ENCODE measurements around the gene TDRD9.
A peak's percentile ranks its signal among the peaks of the same experiment; 100 is the strongest.

Gene TDRD9

GRCh38 chr14:103897075-103897947, 30.9 kb upstream of the TDRD9 start:
- no peak for DNase-seq

GRCh38 chr14:103898204-103898603, 30.1 kb upstream of the TDRD9 start:
- no peak for TF ChIP-seq GATA1 (IDR thresholded peaks at IDR 0.05; ENCODE audit: low read depth, low read length)
- TF ChIP-seq POLR2A (IDR thresholded peaks at IDR 0.05; ENCODE audit: low read length): no peak
- DNase-seq: no peak

More at GRCh38 chr14:103897075-103897947, 30.9 kb upstream of the TDRD9 start:
- no peak for TF ChIP-seq POLR2A (IDR thresholded peaks at IDR 0.05; ENCODE audit: low read length)
- no peak for TF ChIP-seq GATA1 (IDR thresholded peaks at IDR 0.05; ENCODE audit: low read depth, low read length)

- DNase-seq: no peak
- TF ChIP-seq GATA1 (IDR thresholded peaks at IDR 0.05; ENCODE audit: low read depth, low read length) (no peak), POLR2A (IDR thresholded peaks at IDR 0.05; ENCODE audit: low read length) (no peak)
Observed at GRCh38 chr14:103898711-103899110, 29.5 kb upstream of the TDRD9 start.

GRCh38 chr14:103899316-103899715, 28.9 kb upstream of the TDRD9 start:
- no peak for DNase-seq
- TF ChIP-seq POLR2A (IDR thresholded peaks at IDR 0.05; ENCODE audit: low read length): no peak
- TF ChIP-seq GATA1 (IDR thresholded peaks at IDR 0.05; ENCODE audit: low read depth, low read length): no peak

- TF ChIP-seq POLR2A (IDR thresholded peaks at IDR 0.05; ENCODE audit: low read length) (no peak), GATA1 (IDR thresholded peaks at IDR 0.05; ENCODE audit: low read depth, low read length) (no peak)
- no peak for DNase-seq
Observed at GRCh38 chr14:103899833-103900232, 28.4 kb upstream of the TDRD9 start.

- TF ChIP-seq POLR2A (IDR thresholded peaks at IDR 0.05; ENCODE audit: low read length): no peak
- no peak for TF ChIP-seq GATA1 (IDR thresholded peaks at IDR 0.05; ENCODE audit: low read depth, low read length)
- DNase-seq: no peak
Observed at GRCh38 chr14:103904493-103905107, 23.7 kb upstream of the TDRD9 start.

- peak; percentile 32 to 51 for DNase-seq
- TF ChIP-seq GATA1 (IDR thresholded peaks at IDR 0.05; ENCODE audit: low read depth, low read length) (no peak), POLR2A (IDR thresholded peaks at IDR 0.05; ENCODE audit: low read length) (no peak)
Observed at GRCh38 chr14:103905842-103906456, 22.3 kb upstream of the TDRD9 start.

- no peak for DNase-seq
Observed at GRCh38 chr14:103908580-103908979, 19.7 kb upstream of the TDRD9 start.

GRCh38 chr14:103909531-103910261, 18.6 kb upstream of the TDRD9 start:
- no peak for TF ChIP-seq POLR2A (IDR thresholded peaks at IDR 0.05; ENCODE audit: low read length)
- no peak for TF ChIP-seq GATA1 (IDR thresholded peaks at IDR 0.05; ENCODE audit: low read depth, low read length)

More at GRCh38 chr14:103908580-103908979, 19.7 kb upstream of the TDRD9 start:
- TF ChIP-seq POLR2A (IDR thresholded peaks at IDR 0.05; ENCODE audit: low read length) (no peak), GATA1 (IDR thresholded peaks at IDR 0.05; ENCODE audit: low read depth, low read length) (no peak)

GRCh38 chr14:103910262-103910935, 17.9 kb upstream of the TDRD9 start:
- no peak for TF ChIP-seq POLR2A (IDR thresholded peaks at IDR 0.05; ENCODE audit: low read length)
- TF ChIP-seq GATA1 (IDR thresholded peaks at IDR 0.05; ENCODE audit: low read depth, low read length): no peak

More at GRCh38 chr14:103909531-103910261, 18.6 kb upstream of the TDRD9 start:
- no peak for DNase-seq

GRCh38 chr14:103910984-103911383, 17.3 kb upstream of the TDRD9 start:
- no peak for TF ChIP-seq GATA1 (IDR thresholded peaks at IDR 0.05; ENCODE audit: low read depth, low read length)
- TF ChIP-seq POLR2A (IDR thresholded peaks at IDR 0.05; ENCODE audit: low read length): no peak
- DNase-seq: no peak

More at GRCh38 chr14:103910262-103910935, 17.9 kb upstream of the TDRD9 start:
- DNase-seq: peak; percentile 48 to 67

GRCh38 chr14:103915616-103916015, 12.6 kb upstream of the TDRD9 start:
- DNase-seq: no peak
- TF ChIP-seq GATA1 (IDR thresholded peaks at IDR 0.05; ENCODE audit: low read depth, low read length) (no peak), POLR2A (IDR thresholded peaks at IDR 0.05; ENCODE audit: low read length) (no peak)

All from erythroblast (primary cell).